ENCODE results near the gene HOXA13.

HOXA13 gene

GRCh38 chr7:27155816-27156507 is 43.9 kb downstream of the HOXA13 start (continued):
- TF ChIP-seq AEBP2 (tag by site-specific recombination; IDR thresholded peaks at IDR 0.05; ENCODE audit: borderline replicate concordance) (no peak), BCL11B (tag by site-specific recombination; IDR thresholded peaks at IDR 0.05; ENCODE audit: low read depth) (no peak), ZNF626 (tag by site-specific recombination; IDR thresholded peaks at IDR 0.05) (no peak), SP7 (tag by site-specific recombination; IDR thresholded peaks at IDR 0.05) (peak; percentile 23; the same call in 1 of the 2 replicates), PRDM4 (tag by site-specific recombination; IDR thresholded peaks at IDR 0.05) (peak; percentile 53; the same call in 1 of the 2 replicates), ZBTB48 (tag by site-specific recombination; IDR thresholded peaks at IDR 0.05) (no peak), ZNF530 (tag by site-specific recombination; IDR thresholded peaks at IDR 0.05; ENCODE audit: low read depth) (no peak), ZBTB49 (tag by site-specific recombination; IDR thresholded peaks at IDR 0.05; ENCODE audit: low read depth) (no peak), ZNF341 (tag by site-specific recombination; IDR thresholded peaks at IDR 0.05; ENCODE audit: low read depth) (peak; percentile 94), ZNF398 (tag by site-specific recombination; IDR thresholded peaks at IDR 0.05) (no peak), ZNF580 (tag by site-specific recombination; IDR thresholded peaks at IDR 0.05) (peak; percentile 51; the same call in 1 of the 2 replicates), ZBTB26 (tag by site-specific recombination; optimal IDR thresholded peaks at IDR 0.05) (peak; percentile 90), ZNF830 (tag by site-specific recombination; IDR thresholded peaks at IDR 0.05; ENCODE audit: low read depth) (no peak), GLI4 (tag by site-specific recombination; IDR thresholded peaks at IDR 0.05) (no peak), GLI2 (tag by site-specific recombination; IDR thresholded peaks at IDR 0.05; ENCODE audit: borderline replicate concordance, low read depth) (no peak), ZNF654 (tag by site-specific recombination; IDR thresholded peaks at IDR 0.05; ENCODE audit: low read depth) (no peak), PRDM6 (tag by site-specific recombination; IDR thresholded peaks at IDR 0.05) (peak; percentile 71), ZNF350 (tag by site-specific recombination; IDR thresholded peaks at IDR 0.05) (no peak), BCL11A (tag by site-specific recombination; IDR thresholded peaks at IDR 0.05; ENCODE audit: low read depth) (no peak), ZNF37A (tag by site-specific recombination; IDR thresholded peaks at IDR 0.05) (no peak), ZFP37 (tag by site-specific recombination; IDR thresholded peaks at IDR 0.05) (peak; percentile 51), ZXDB (tag by site-specific recombination; IDR thresholded peaks at IDR 0.05) (peak; percentile 48; the same call in 1 of the 2 replicates)
